ENCODE measurements around the gene CAMSAP2.

- TF ChIP-seq CTCF (IDR thresholded peaks at IDR 0.05; ENCODE audit: extremely low read depth in 1 of 2, insufficient read depth in 1 of 2, low read depth in 1 of 2, low read length in 2 of 2) (no peak), POLR2AphosphoS5 (IDR thresholded peaks at IDR 0.05; ENCODE audit: insufficient read depth, low read depth, low read length) (no peak), MAX (IDR thresholded peaks at IDR 0.05; ENCODE audit: insufficient read depth, insufficient read length) (no peak)
These were observed 55.9 kb downstream of the CAMSAP2 start for GRCh38 chr1:200794506-200795065.

All from endothelial cell of umbilical vein (primary cell).